SK-N-MC (cell line): Measurements from ENCODE around the gene ASPRV1.

ENCODE experiments used
- EZH2 ChIP-seq: fragments of 200-600 bp; sonication (generic); IDR thresholded peaks from one replicate; pipeline ENCODE4 v1.6.1; 2017; ENCODE audit warnings: antibody characterized with exemption
- FOXP2 ChIP-seq: optimal IDR thresholded peaks from 2 replicates; pipeline ENCODE3; 2011; ENCODE audit warnings: mild to moderate bottlenecking, moderate library complexity; ENCODE audit not compliant: insufficient read depth; ENCODE audit errors: extremely low read length, control extremely low read depth
- POLR2AphosphoS5 ChIP-seq: IDR thresholded peaks from 2 replicates; pipeline ENCODE4 v1.6.1; 2012; ENCODE audit warnings: mild to moderate bottlenecking, low read depth, low read length, borderline replicate concordance

DNA sequence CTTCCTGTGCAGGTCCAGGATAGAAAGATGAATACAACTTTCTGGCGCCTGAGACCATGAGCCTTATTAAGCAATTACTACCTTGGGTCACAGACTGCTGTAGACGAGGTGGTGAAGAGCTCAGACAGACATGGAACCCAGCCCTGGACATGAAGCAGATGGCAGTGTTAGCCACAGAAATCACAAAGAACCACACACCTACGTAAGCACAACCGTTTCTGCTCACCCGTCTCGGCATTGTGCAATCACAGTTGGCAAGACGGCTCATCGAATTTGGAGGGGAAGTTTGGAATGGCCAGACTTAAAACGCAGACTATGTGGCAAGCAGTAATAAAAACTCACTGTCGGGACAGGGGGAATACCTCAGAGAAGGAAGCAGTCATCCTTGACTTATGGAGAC is 24.3 kb upstream of the ASPRV1 start:
- no peak for TF ChIP-seq POLR2AphosphoS5
- TF ChIP-seq EZH2: no peak
- no peak for TF ChIP-seq FOXP2
